ENCODE results near the gene BAHD1.

The BAHD1 gene

GRCh38 chr15:40445421-40445922 lies 4.7 kb downstream of the BAHD1 start:
- Histone ChIP-seq H3K36me3 (ENCODE audit: control insufficient read depth, insufficient read depth, low read length) (no peaks in the 10 kb centered on the region; the same call in 1 of the 2 replicates), H3K4me3 (replicated peaks; ENCODE audit: low read depth, low read length) (no peak overlapping the region), H3K27me3 (replicated peaks; ENCODE audit: control insufficient read depth, insufficient read depth, low read length) (no peaks in the 10 kb centered on the region)
- no peak for TF ChIP-seq CTCF (IDR thresholded peaks at IDR 0.05; ENCODE audit: insufficient read depth, low read length, poor library complexity, severe bottlenecking)
- no peak for DNase-seq (ENCODE audit: extremely low read depth, insufficient read length)

GRCh38 chr15:40446144-40446543 lies 5.4 kb downstream of the BAHD1 start:
- TF ChIP-seq CTCF (IDR thresholded peaks at IDR 0.05; ENCODE audit: insufficient read depth, low read length, poor library complexity, severe bottlenecking) = no peak
- H3K4me3 ChIP-seq (replicated peaks; ENCODE audit: low read depth, low read length) = no peak overlapping the region
- no peak for DNase-seq (ENCODE audit: extremely low read depth, insufficient read length)
- H3K27me3 ChIP-seq (replicated peaks; ENCODE audit: control insufficient read depth, insufficient read depth, low read length) = no peaks in the 10 kb centered on the region
- no peaks in the 10 kb centered on the region; the same call in 1 of the 2 replicates for H3K36me3 ChIP-seq (ENCODE audit: control insufficient read depth, insufficient read depth, low read length)

GRCh38 chr15:40448354-40448753 lies 7.6 kb downstream of the BAHD1 start:
- Histone ChIP-seq H3K27me3 (replicated peaks; ENCODE audit: control insufficient read depth, insufficient read depth, low read length) (no peaks in the 10 kb centered on the region), H3K36me3 (ENCODE audit: control insufficient read depth, insufficient read depth, low read length) (no peaks in the 10 kb centered on the region; the same call in 1 of the 2 replicates), H3K4me3 (replicated peaks; ENCODE audit: low read depth, low read length) (no peak overlapping the region)
- no peak for TF ChIP-seq CTCF (IDR thresholded peaks at IDR 0.05; ENCODE audit: insufficient read depth, low read length, poor library complexity, severe bottlenecking)
- no peak for DNase-seq (ENCODE audit: extremely low read depth, insufficient read length)

GRCh38 chr15:40449275-40449674 lies 8.5 kb downstream of the BAHD1 start:
- DNase-seq (ENCODE audit: extremely low read depth, insufficient read length) = no peak
- TF ChIP-seq CTCF (IDR thresholded peaks at IDR 0.05; ENCODE audit: insufficient read depth, low read length, poor library complexity, severe bottlenecking) = no peak
- H3K4me3 ChIP-seq (replicated peaks; ENCODE audit: low read depth, low read length) = no peak overlapping the region
- H3K27me3 ChIP-seq (replicated peaks; ENCODE audit: control insufficient read depth, insufficient read depth, low read length) = no peaks in the 10 kb centered on the region
- H3K36me3 ChIP-seq (ENCODE audit: control insufficient read depth, insufficient read depth, low read length) = no peaks in the 10 kb centered on the region; the same call in 1 of the 2 replicates

- no peak for DNase-seq (ENCODE audit: extremely low read depth, insufficient read length)
- no peak for TF ChIP-seq CTCF (IDR thresholded peaks at IDR 0.05; ENCODE audit: insufficient read depth, low read length, poor library complexity, severe bottlenecking)
Measured at GRCh38 chr15:40450047-40450446, 9.3 kb downstream of the BAHD1 start.

More at GRCh38 chr15:40450047-40450446, 9.3 kb downstream of the BAHD1 start:
- Histone ChIP-seq H3K27me3 (replicated peaks; ENCODE audit: control insufficient read depth, insufficient read depth, low read length) (no peaks in the 10 kb centered on the region), H3K4me3 (replicated peaks; ENCODE audit: low read depth, low read length) (no peak overlapping the region), H3K36me3 (ENCODE audit: control insufficient read depth, insufficient read depth, low read length) (no peaks in the 10 kb centered on the region; the same call in 1 of the 2 replicates)

All from GM06990 (cell line).